GM10266 (cell line): ENCODE data around the gene TTC17.
A peak's percentile ranks its signal among the peaks of the same experiment; 100 is the strongest.

Source experiments
- DNase-seq: peaks from one replicate; pipeline ENCODE4 v3.0.0; 2012; ENCODE audit errors: extremely low spot score
- TF ChIP-seq, protein P1 (sequence below): IDR thresholded peaks from 2 replicates; pipeline ENCODE4 v1.5.1; 2012; ENCODE audit warnings: mild to moderate bottlenecking, low read depth; ENCODE audit not compliant: control insufficient read depth, insufficient read depth; ENCODE audit errors: missing control alignments

The TTC17 gene

DNA sequence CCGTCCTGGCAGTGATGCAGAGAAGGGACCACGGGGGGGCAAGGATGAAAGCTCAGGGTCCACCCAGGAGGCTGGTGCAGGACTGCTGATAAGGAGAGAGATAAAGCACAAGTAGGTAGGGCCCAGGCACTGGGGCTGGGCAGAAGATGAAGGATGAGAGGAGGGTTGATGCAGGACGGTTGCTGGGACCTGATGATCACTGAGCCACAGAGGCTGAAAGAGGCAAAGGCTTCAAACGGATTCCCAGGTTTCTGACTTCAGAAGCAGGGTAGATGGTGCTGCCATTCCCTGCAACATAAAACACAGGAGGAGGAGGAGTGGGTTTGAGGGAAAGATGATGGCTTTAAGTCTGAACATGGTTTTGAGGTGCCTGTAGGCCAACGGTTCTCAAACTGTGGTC is 148.5 kb downstream of the TTC17 start:
- DNase-seq: no peak
- TF ChIP-seq, protein P1, sequence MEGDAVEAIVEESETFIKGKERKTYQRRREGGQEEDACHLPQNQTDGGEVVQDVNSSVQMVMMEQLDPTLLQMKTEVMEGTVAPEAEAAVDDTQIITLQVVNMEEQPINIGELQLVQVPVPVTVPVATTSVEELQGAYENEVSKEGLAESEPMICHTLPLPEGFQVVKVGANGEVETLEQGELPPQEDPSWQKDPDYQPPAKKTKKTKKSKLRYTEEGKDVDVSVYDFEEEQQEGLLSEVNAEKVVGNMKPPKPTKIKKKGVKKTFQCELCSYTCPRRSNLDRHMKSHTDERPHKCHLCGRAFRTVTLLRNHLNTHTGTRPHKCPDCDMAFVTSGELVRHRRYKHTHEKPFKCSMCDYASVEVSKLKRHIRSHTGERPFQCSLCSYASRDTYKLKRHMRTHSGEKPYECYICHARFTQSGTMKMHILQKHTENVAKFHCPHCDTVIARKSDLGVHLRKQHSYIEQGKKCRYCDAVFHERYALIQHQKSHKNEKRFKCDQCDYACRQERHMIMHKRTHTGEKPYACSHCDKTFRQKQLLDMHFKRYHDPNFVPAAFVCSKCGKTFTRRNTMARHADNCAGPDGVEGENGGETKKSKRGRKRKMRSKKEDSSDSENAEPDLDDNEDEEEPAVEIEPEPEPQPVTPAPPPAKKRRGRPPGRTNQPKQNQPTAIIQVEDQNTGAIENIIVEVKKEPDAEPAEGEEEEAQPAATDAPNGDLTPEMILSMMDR: no peak

DNA sequence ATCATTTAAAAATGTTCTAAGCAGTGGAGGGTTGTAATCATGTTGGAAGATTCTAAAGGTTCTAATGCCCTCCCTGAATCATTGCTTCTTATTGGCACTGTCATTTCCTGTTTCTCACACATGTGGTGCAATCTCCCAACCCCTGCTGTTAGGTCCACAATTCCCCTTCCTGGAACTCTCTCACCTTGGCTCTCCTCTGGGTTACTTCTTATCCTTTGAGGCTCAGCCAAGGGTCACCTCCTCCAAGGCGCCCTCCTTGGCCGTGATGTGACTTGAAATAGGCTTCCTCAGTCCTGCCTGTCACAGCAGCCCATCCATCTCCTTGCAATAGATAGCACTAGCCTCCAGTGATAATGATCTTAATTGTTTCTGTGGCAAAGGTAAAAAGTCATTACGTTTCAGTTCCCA is 149.8 kb downstream of the TTC17 start:
- no peak for DNase-seq

DNA sequence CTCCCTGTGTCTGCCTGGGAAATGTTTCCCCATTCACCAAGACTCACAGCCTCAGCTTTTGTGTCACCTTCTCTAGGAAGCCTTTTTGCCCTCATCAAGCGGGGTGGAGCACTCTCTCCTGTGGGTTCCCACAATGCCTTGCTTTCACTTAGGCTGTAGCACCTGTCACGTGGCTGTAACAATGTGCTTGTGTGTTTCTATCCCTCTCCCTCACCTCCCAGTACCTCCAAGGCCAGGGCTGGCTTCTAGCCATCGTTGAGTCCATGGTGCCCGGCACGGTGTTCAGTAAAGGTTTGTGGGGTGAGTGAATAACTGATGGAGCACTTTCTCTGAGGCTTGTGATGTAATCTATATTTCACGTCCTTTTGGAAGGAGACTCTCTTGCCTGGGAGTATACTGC is 153.2 kb downstream of the TTC17 start:
- DNase-seq: no peak
- TF ChIP-seq, protein P1: no peak

More for the DNA sequence above, 149.8 kb downstream of the TTC17 start:
- TF ChIP-seq, protein P1: no peak

DNA sequence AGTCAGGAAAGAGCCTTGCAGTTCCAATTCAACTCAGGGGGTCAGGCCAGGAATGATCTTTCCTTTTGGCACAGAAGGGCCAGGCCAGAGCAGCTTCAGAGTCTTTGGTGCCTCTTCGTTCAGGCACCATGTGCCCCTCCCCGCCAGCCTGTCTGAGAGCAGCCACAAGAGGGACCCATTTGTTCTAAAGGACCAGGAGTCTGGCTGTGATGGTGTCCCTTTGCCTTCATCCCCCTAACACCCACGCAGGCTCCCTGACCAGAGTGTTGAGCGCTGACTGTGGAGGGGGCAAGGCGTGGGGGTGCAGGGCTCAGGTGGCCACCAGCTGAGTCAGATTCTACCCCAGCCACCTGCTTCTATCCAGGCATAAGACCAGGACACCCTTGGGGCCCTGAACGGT is 156.4 kb downstream of the TTC17 start:
- DNase-seq: no peak
- TF ChIP-seq, protein P1: peak; percentile 14

DNA sequence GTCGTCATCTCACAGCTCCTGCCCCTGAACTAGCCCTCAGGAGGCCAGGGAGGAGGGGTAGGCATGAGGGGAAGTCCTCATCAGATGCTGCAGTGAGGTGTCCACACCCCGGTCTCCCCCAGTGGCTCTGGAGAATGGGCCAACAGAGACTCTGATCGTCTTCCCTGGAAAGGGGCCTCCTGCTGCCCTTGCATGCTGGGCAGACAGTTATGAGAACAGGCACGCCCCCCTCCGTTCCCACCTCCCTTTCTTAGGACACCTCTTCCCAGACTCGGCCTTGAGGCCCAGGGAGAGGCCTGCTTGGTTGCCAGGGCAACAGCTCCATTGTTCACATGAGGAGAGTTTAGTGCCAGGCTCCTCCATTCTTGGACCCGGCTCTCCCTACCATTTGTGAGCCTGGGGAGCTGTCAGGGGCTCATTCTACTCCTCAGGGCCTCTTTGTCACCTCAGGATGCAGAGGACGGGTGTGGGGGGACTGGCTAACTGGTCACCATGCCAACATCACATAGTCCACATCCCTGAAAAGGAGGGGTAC is 157.7 kb downstream of the TTC17 start:
- no peak for DNase-seq
- TF ChIP-seq, protein P1: no peak

DNA sequence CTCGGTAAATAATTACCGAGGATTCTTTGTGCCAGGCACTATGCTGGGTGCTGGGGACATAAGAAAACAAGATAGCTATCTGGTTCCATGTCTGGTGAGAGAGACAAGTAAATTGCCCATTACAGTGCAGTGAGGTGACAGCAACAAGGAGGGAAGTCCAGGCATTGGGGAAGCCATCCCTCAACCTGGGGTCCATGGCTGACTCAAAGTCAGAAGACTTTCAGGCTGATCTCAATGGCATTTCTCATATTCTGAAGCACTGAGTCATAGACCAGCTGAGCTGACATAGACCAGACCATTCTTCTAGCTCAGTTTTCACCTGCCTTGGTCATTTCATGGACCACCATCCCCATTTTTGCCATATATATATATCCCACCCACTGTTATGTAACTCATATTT is 158.8 kb downstream of the TTC17 start:
- no peak for DNase-seq
- TF ChIP-seq, protein P1: no peak

DNA sequence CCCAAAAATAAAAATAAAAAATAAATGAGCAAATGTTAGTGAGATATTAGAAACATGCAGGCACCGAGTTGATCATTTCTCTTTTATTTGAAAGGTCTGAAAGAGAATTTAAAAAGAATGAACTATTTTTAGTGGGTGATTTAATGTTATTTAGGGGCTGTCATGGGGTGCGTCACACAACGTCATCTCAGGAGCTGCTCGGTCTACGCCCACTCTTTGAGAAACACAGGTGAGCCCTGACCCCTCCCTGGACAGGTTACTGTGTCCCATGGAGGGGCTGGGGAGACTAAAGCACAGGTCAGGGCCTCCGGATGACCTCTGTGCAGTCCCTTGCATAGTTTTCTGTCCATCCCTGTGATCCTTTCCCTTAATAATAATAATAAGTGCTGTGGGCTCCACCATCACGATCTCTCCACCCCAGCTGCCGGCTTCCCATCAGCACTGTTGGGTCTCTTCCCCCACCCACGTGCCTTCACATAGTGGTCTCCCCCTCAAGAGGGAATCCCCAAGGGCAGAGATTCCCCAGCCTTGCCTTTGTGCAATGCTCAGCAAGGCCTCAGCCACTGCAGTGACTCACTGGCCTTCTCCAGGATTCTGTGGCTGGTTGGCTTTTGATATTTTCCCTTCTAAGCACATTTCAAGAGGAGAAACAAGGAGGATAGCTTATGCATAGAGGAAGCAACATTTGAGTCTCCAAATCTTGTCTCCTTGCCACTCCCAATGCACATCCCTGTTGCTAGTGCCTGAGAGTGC is 159.9 kb downstream of the TTC17 start:
- peak; percentile 34 for DNase-seq
- TF ChIP-seq, protein P1: no peak
